GM19193 (cell line): Measurements from ENCODE around the gene SHC3.

Experiments
- POLR2A ChIP-seq: IDR thresholded peaks from 4 replicates; pipeline ENCODE4 v1.6.1; 2011; ENCODE audit not compliant: insufficient read depth, insufficient read length; ENCODE audit errors: extremely low read depth

Gene SHC3

GRCh38 chr9:89177944-89178829 is at the start of gene SHC3:
TSS of gene SHC3 (minus strand) at chr9:89178818. CDS start at chr9:89178460, 358 bp downstream.
- no peak for TF ChIP-seq POLR2A

DNA sequence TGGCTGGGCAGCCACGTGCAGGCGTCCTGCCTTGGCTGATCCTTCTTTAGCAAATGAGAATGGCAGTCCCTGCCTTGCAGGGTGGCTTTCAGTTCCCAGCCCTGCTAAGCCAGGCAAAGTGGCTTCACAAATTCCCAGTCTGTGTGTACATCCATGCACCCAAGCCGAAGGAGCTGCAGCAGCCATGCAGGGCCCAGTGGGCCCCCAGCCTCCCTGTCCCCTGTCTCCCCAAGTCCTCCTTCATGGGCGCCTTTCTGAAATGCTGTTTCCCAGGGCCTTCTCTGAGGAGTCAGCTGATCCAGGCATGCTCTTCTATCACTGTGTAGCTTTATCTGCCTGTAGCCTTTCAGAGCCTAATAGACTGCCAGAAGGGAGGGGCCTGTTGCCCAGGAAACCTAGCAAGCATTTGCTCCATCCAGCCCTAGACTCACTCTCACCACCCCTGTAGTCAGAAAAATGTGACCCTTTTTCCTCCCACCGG is 47.4 kb upstream of the SHC3 start:
- TF ChIP-seq POLR2A: no peak

- no peak for TF ChIP-seq POLR2A
These were observed 47.0 kb upstream of the SHC3 start for GRCh38 chr9:89225587-89225986.

DNA sequence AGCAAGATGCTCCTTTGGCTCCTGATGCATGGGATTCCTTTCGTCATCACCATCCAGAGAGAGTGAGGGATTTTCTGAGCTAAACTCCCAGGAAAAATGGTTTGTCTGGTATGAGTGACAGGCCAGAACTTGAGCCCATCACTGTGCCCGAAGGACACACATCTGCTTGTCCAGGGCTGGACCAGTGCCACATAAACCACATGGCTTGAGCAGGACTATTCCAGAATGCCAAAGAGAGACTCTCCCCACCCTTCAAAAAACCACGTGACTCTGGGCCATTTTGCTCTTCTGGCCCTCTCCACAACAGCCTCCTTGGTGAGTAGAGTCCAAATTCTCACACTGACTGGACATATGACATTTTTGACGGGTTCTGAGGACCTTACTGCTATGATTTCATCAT is 46.4 kb upstream of the SHC3 start:
- TF ChIP-seq POLR2A: no peak

DNA sequence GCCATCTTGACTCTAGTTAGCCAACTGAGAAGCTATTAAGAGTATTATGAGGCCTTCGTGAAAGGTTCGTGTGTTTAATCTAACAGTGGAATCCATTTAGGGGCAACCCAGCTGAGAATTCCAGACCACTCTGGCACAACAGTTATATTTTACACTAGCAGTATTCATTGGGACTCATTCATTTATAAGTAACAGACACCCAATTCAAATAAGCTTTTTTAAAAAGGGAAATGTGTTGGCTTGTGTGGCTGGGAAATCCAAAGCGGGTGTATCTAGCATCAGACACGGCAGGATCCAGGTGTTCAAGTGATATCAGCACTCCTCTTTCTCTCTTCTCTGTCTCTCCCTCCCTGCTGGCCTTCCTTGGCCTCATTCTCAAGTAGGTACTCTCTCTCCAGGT is 46.0 kb upstream of the SHC3 start:
- TF ChIP-seq POLR2A: no peak

DNA sequence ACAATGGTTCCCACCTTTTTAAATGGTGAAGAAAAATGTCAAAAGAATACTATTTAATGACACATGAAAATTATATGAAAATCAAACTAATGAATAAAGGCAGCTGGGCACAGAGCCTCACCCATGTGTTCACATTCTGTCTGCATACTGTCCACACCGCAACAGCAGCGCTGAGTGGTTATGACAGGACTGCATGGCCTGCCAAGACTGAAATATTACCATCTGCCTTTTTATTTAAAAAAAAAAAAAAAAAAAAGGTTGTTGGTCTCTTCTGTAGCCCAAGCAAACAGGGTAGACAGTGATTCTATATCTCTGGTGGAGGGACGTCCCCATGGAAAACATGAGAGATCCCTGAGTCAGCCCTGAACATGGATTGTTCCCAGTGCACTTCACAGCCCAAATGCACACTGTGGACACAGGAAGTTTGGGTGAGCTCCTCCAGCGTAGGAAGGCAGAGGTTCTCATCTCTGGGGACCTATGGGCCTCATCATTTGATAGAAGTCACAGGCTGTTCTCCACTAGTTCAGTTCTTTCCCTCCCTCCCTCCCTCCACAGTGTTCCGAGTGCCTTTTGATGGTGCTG is 44.9 kb upstream of the SHC3 start:
- TF ChIP-seq POLR2A: no peak

GRCh38 chr9:89219637-89220036 is 41.0 kb upstream of the SHC3 start:
- no peak for TF ChIP-seq POLR2A

- TF ChIP-seq POLR2A: no peak
These were observed 39.7 kb upstream of the SHC3 start for GRCh38 chr9:89218040-89218928.

DNA sequence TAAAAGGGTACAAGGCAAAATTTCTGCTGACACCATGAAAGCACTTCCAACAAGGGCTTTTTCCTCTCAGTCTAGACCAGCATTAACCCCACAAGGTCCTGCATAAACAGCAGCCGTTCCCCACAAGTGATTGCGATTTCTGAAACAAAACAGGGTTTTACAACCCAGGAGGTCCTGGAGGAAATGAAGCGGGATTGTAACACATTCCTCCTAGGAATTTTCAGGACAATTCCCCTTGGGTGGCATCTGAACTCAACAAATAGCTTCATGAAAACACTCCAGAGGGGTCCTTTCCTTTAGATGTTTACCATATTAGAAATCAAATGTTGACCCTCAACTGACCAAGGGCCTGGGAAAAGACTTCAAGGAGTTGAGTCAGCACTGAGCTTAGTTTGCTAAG is 36.7 kb upstream of the SHC3 start:
- TF ChIP-seq POLR2A: no peak

- TF ChIP-seq POLR2A: no peak
These were observed 34.8 kb upstream of the SHC3 start for GRCh38 chr9:89213396-89213880.

- no peak for TF ChIP-seq POLR2A
These were observed 33.6 kb upstream of the SHC3 start for GRCh38 chr9:89212171-89212570.

DNA sequence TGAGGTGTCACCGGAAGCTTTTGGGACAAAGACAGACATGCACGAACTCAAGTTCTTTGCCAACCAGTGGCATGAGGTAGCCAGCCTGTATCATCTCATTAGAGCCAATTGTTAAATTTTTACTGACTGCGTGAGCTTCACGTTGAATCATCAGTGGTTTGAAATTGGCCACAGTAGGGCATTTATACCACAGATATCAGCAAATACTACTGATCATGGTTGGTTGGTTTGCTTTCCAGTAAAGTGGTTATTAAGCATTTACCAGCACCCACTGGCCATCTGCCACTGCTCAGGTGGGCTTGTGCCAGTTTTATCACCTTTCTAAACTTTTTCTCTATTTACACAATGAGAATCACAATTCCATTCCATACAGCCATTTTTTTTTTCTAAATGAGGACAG is 28.4 kb upstream of the SHC3 start:
- no peak for TF ChIP-seq POLR2A

- no peak for TF ChIP-seq POLR2A
These were observed 26.2 kb upstream of the SHC3 start for GRCh38 chr9:89204801-89205200.

GRCh38 chr9:89195131-89195797 is 16.6 kb upstream of the SHC3 start:
- no peak for TF ChIP-seq POLR2A

DNA sequence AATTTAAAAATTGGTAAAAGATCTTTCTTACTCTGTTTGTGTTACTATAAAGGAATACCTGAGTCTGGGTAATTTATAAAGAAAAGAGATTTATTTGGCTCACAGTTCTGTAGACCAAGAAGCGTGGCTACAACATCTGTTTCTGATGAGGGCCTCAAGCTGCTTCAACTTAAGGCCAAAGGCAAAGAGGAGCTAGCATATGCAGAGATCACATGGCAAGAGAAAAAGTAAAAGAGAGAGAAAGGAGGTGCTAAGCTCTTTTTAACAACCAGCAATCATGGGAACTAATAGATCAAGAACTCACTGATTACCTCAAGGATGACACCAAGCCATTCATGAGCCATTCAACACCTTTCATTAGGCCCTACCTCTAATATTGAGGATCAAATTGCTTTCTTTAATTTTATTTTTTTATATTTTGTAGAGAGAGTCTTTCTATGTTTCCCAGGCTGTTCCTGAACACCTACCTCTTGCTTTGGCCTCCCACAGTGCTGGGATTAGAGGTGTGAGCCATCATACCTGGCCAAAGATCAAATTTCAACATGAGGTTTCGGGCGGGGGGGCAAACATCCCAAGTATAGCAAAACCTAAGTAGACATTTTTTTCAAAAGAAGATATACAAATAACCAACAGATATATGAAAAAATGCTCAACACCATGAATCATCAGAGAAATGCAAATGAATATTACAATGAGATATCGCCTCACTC is 16.0 kb upstream of the SHC3 start:
- TF ChIP-seq POLR2A: no peak

DNA sequence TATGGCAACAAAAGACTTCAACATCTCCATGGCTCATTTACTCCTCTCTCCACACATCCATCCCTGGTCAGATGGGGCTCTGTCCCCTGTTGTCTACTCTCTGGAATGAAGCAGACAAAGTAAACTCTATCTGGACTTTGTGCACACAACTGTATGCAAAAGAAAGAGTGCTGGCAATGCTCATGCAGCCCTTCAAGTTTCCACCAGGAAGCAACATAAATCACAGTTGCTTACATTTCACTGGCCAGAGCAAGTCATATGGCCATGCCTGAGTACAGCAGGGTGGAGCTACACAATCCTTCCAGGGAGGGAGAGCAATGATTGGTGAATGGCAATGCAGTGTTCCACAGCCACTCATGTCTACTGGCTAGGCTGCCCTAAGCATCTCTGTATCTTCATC is 12.4 kb upstream of the SHC3 start:
- TF ChIP-seq POLR2A: no peak
